ENCODE data around the gene SP5. TPM values are rescaled to one million over a fixed set of nuclear protein-coding genes. Genes with fewer than 3 reads are reported as not detected.

Gene SP5
- total and polyA plus RNA-seq, 2 of the 4 experiments (the other 2 are of a cell fraction) = not detected

GRCh38 chr2:170743530-170744239, 28.5 kb downstream of the SP5 start:
- Histone ChIP-seq H3K9ac (ENCODE audit: low read depth, low read length) (no peak overlapping the region), H3K27ac (ENCODE audit: insufficient read depth, low read length) (no peak overlapping the region), H4K91ac (ENCODE audit: insufficient read depth, low read depth, low read length) (no peak overlapping the region), H2BK20ac (ENCODE audit: low read depth, low read length) (no peak overlapping the region), H3K18ac (ENCODE audit: low read depth, low read length) (no peak overlapping the region), H3K4me1 (ENCODE audit: control insufficient read depth, insufficient read depth, low read length) (peaks cover 2% of the 10 kb centered on the region; the same call in 1 of the 2 replicates), H2AFZ (replicated peaks; ENCODE audit: low read length, poor library complexity) (no peak overlapping the region), H3K14ac (replicated peaks; ENCODE audit: low read depth, low read length) (no peak overlapping the region), H2BK15ac (ENCODE audit: low read depth, low read length) (no peak overlapping the region), H3K4me3 (ENCODE audit: insufficient read depth, low read depth, low read length) (no peak overlapping the region), H3K4ac (ENCODE audit: low read depth, low read length) (no peak overlapping the region), H3K79me1 (ENCODE audit: low read depth in 1 of 2, low read length in 2 of 2) (no peaks in the 10 kb centered on the region), H4K8ac (ENCODE audit: low read depth in 2 of 2, low read length in 2 of 2) (no peak overlapping the region), H3K56ac (ENCODE audit: extremely low read depth, insufficient read depth, low read length) (no peak overlapping the region), H4K20me1 (ENCODE audit: insufficient read depth, low read length) (no peaks in the 10 kb centered on the region), H2BK120ac (ENCODE audit: low read depth, low read length) (no peak overlapping the region), H3K4me2 (ENCODE audit: low read depth, low read length) (no peak overlapping the region), H3K36me3 (ENCODE audit: control insufficient read depth, insufficient read depth, low read length) (no peaks in the 10 kb centered on the region), H2BK5ac (ENCODE audit: low read depth, low read length, poor library complexity, severe bottlenecking) (no peak overlapping the region), H3K27me3 (ENCODE audit: control insufficient read depth, insufficient read depth, low read length) (no peaks in the 10 kb centered on the region), H3K9me1 (ENCODE audit: insufficient read depth, low read length) (no peaks in the 10 kb centered on the region), H2AK9ac (replicated peaks; ENCODE audit: low read depth, low read length, poor library complexity) (no peak overlapping the region), H3K9me3 (ENCODE audit: control insufficient read depth, insufficient read depth, low read length) (no peaks in the 10 kb centered on the region), H4K5ac (ENCODE audit: low read depth, low read length) (no peak overlapping the region), H3K23ac (ENCODE audit: low read depth, low read length) (no peak overlapping the region), H2AK5ac (ENCODE audit: low read depth, low read length) (no peak overlapping the region)
- no TSS peak for BruUV-seq (replicated peaks)
- no CpG with 5 or more reads among the region's 8 CpGs for WGBS, 2 experiments (ENCODE audit: extremely low coverage in 2 of 2, insufficient read length in 1 of 2)
- ATAC-seq (ENCODE audit: low read depth) (no peak), DNase-seq (no peak)
- dilution Hi-C loops (cut with HindIII; ENCODE audit: low sequenced_read_pairs, unreplicated experiment) = no loop called here
- ChIA-PET CTCF (no interaction called here), POLR2A (ENCODE audit: unreplicated experiment) (no interaction called here)
- in situ Hi-C loops (cut with MboI; ENCODE audit: low sequenced_read_pairs) = no loop called here
- TF ChIP-seq SMC3 (IDR thresholded peaks at IDR 0.05; ENCODE audit: low read depth, low read length) (no peak), RFX5 (IDR thresholded peaks at IDR 0.05; ENCODE audit: low read depth, low read length) (no peak), CHD1 (IDR thresholded peaks at IDR 0.05; ENCODE audit: low read depth, low read length) (no peak), BHLHE40 (IDR thresholded peaks at IDR 0.05; ENCODE audit: low read depth, low read length) (no peak), NFE2L2 (IDR thresholded peaks at IDR 0.05; ENCODE audit: low read depth, low read length) (no peak), MXI1 (IDR thresholded peaks at IDR 0.05; ENCODE audit: borderline replicate concordance, low read depth, low read length) (no peak), MAZ (IDR thresholded peaks at IDR 0.05; ENCODE audit: borderline replicate concordance, low read depth, low read length) (no peak), MAFK (IDR thresholded peaks at IDR 0.05; ENCODE audit: low read depth, low read length) (no peak), RAD21 (IDR thresholded peaks at IDR 0.05; ENCODE audit: low read length) (no peak), CTCF (conservative IDR thresholded peaks at IDR 0.05; ENCODE audit: low read depth, low read length) (no peak)
- TF ChIP-seq, protein P1, sequence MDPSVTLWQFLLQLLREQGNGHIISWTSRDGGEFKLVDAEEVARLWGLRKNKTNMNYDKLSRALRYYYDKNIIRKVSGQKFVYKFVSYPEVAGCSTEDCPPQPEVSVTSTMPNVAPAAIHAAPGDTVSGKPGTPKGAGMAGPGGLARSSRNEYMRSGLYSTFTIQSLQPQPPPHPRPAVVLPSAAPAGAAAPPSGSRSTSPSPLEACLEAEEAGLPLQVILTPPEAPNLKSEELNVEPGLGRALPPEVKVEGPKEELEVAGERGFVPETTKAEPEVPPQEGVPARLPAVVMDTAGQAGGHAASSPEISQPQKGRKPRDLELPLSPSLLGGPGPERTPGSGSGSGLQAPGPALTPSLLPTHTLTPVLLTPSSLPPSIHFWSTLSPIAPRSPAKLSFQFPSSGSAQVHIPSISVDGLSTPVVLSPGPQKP (IDR thresholded peaks at IDR 0.05; ENCODE audit: borderline replicate concordance, low read depth, low read length) = no peak
- TF ChIP-seq, protein P2, sequence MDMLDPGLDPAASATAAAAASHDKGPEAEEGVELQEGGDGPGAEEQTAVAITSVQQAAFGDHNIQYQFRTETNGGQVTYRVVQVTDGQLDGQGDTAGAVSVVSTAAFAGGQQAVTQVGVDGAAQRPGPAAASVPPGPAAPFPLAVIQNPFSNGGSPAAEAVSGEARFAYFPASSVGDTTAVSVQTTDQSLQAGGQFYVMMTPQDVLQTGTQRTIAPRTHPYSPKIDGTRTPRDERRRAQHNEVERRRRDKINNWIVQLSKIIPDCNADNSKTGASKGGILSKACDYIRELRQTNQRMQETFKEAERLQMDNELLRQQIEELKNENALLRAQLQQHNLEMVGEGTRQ (IDR thresholded peaks at IDR 0.05; ENCODE audit: low read depth, low read length) = no peak
- intact Hi-C loops (cut with micrococcal nuclease) = no loop called here
